Stimulated activated CD8-positive, alpha-beta memory T cell treated with anti-CD3 and anti-CD28 coated beads, Interleukin-7, amount 100 ng/mL, for 1 hour (primary cell): ENCODE results near the gene TPSB2.
"Not testable (repeated sequence)": the region's sequence is repeated elsewhere in the genome, so short reads cannot be mapped to it uniquely, and the experiment has no call there.

Experiments used
- DNase-seq, 2 donors: peaks; one replicate each; pipeline ENCODE4 v3.0.0-alpha.2; 2020; ENCODE audit warnings: low read depth in 2 of 2

The TPSB2 gene

GRCh38 chr16:1240436-1240835, 10.5 kb upstream of the TPSB2 start, which contains the start of gene TPSAB1:
Gene TPSAB1, plus strand, starts transcription at chr16:1240705. Its CDS starts 234 bp downstream, at chr16:1240939.
- DNase-seq = not testable (repeated sequence)

- DNase-seq = not testable (repeated sequence)
Measured at GRCh38 chr16:1239575-1239974, 9.6 kb upstream of the TPSB2 start.

- not testable (repeated sequence) for DNase-seq
Measured at GRCh38 chr16:1238909-1239308, 8.9 kb upstream of the TPSB2 start.

- no peak for DNase-seq
Measured at GRCh38 chr16:1237990-1238389, 8.0 kb upstream of the TPSB2 start.

GRCh38 chr16:1236659-1237058, 6.7 kb upstream of the TPSB2 start:
- not testable (repeated sequence) for DNase-seq

- not testable (repeated sequence) for DNase-seq
Measured at GRCh38 chr16:1232049-1232748, 2.2 kb upstream of the TPSB2 start.

GRCh38 chr16:1231301-1231700, 1.3 kb upstream of the TPSB2 start:
- DNase-seq = not testable (repeated sequence)

- not testable (repeated sequence) for DNase-seq
Measured at GRCh38 chr16:1230471-1231212, 658 bp upstream of the TPSB2 start.

- DNase-seq = not testable (repeated sequence)
Measured at GRCh38 chr16:1229476-1229875, 508 bp downstream of the TPSB2 start.

- not testable (repeated sequence) for DNase-seq
Measured at GRCh38 chr16:1228227-1228626, 1.8 kb downstream of the TPSB2 start.

GRCh38 chr16:1226692-1227091, 3.3 kb downstream of the TPSB2 start:
- DNase-seq = not testable (repeated sequence)

GRCh38 chr16:1225728-1226311, 4.2 kb downstream of the TPSB2 start:
- not testable (repeated sequence) for DNase-seq

GRCh38 chr16:1225051-1225451, 4.9 kb downstream of the TPSB2 start, which contains the start of gene TPSG1:
Gene TPSG1, minus strand, starts transcription at chr16:1225268. Its CDS starts 16 bp downstream, at chr16:1225252.
- no peak for DNase-seq

GRCh38 chr16:1224558-1224957, 5.4 kb downstream of the TPSB2 start:
- DNase-seq = no peak

- DNase-seq = no peak
Measured at GRCh38 chr16:1223355-1224214, 6.4 kb downstream of the TPSB2 start.

GRCh38 chr16:1222553-1223354, 7.2 kb downstream of the TPSB2 start:
- DNase-seq = no peak

GRCh38 chr16:1221628-1222552, 8.1 kb downstream of the TPSB2 start:
- no peak for DNase-seq

- DNase-seq = no peak
Measured at GRCh38 chr16:1220841-1221627, 8.9 kb downstream of the TPSB2 start.
